Activated T-cell treated with anti-CD3 and anti-CD28 coated beads for 4 hours (primary cell): ENCODE results near the gene OLFM4.

Source experiments
- DNase-seq: peaks from one replicate; pipeline ENCODE4 v3.0.0-alpha.2; 2020

Gene OLFM4

DNA sequence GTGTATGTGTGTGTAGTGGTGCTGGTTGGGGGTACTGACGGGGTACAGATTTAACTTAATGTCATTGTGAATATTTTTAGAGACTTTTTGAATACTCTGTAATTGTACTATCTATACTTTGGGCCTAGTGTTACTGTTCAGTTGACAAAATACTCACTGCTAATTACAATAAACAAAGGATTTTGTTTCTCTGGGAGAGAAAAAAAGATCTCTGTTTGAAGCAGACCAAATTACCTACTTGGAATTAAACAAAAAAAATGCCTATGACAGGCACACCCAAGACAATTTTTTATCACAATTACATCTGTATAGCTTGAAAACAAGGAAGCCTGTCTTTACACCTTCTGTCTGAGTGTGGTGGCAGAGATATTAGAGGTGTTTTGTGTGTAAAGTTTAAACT, 45.1 kb downstream of the OLFM4 start:
- DNase-seq: no peak

DNA sequence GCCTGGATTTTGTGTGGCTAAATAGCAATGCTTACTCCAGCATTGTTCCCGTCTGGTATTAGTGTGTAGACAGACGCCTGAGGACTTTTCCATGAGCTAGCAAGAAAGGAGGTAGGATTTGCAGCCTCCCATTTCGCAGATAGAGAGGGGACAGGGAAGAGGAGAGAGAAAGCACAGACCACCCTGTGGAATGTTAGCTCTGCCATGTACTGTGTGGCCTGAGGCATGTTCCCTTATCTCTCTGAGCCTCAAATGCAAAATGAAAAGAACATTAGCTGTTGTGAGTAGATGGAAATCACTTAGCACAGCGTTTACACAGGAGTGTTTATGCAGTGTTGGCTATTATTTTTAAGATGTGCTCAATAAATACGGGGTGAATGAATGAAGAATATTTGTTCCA, 45.5 kb downstream of the OLFM4 start:
- DNase-seq: no peak

- no peak for DNase-seq
These were observed 46.9 kb downstream of the OLFM4 start for GRCh38 chr13:53075356-53076041.

- DNase-seq: no peak
These were observed 51.1 kb downstream of the OLFM4 start for GRCh38 chr13:53079691-53080090.

- DNase-seq: no peak
These were observed 60.3 kb downstream of the OLFM4 start for GRCh38 chr13:53088871-53089270.

DNA sequence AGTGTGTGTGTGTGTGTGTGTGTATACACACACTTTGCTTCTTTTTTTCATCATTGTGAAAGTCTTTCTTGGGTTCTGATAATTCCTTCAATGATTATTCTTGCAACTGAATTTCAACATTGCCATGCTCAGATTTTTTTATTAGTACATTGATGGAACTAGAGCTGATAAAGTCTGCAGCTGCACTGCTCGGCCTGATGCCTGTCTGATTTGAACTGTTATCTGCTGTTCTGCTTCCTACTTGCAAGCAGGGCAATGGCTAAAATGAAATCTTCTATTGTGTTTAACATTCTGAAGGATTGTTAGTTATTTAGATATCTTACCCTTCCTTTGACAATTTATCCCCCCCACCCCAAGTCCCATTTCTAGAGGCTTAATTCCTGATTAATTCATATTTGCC, 61.3 kb downstream of the OLFM4 start:
- no peak for DNase-seq

DNA sequence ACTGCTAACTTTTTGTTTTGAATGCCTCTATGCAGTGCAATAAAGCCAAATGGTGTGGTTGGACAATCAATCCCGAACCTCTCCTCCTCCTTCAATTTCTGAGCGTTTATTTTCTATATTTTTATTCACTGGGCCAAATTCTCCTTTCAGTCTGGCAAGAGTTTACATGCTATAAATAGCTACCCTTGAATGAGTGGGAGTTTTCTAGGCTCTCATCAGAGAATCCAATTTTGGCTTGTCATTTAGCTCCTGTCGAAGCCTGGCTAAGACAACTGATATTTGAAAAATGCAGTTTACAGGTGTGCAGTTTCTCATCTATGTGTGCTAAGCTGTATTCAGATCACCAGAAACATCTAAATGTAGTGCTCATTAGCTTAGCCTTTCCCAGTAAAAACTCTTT, 61.8 kb downstream of the OLFM4 start:
- no peak for DNase-seq

DNA sequence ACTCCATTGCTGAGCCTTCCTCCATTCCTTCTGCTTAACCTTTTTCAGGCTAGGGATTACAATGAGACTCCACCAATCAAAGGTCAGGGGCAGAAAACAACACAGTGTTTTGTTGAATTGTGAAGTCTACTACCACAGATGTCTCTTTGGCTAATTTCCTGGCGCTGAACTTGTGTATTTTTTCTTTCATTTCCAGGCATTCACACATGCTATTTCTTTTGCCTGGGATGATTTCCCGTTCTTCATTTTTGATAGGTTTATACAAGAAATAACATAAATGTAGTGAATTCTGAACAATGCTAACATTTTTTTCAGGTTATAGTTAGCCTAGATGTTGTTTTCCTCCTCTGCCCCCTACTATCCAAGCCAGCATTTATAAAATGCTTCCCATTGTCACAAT, 64.3 kb downstream of the OLFM4 start:
- DNase-seq: no peak

- DNase-seq: no peak
These were observed 69.8 kb downstream of the OLFM4 start for GRCh38 chr13:53098455-53098854.

GRCh38 chr13:53100394-53101063, 71.9 kb downstream of the OLFM4 start:
- DNase-seq: no peak
